Activated T-helper 2 cell treated with anti-CD3 and anti-CD28 coated beads, Interferon-gamma antibody, Interleukin-2, Interleukin-4, amounts not matched to agents 10 μg/mL and 5 μg/mL and 100 μg/mL, durations not matched to agents 14 hours and 24 hours and 36 hours (primary cell): ENCODE measurements around the gene SHQ1. TPM values are rescaled to one million over a fixed set of nuclear protein-coding genes. Genes with fewer than 3 reads are reported as not detected.
"Not testable (repeated sequence)": the region's sequence is repeated elsewhere in the genome, so short reads cannot be mapped to it uniquely, and the experiment has no call there.

Experiments
- DNase-seq: peaks from one replicate; pipeline ENCODE4 v3.0.0; 2021; ENCODE audit warnings: low spot score
- H3K27ac Mint-ChIP-seq: one replicate; pipeline ENCODE4 v1.8.0; 2021; ENCODE audit warnings: mixed read lengths
- H3K27me3 Mint-ChIP-seq: one replicate; pipeline ENCODE4 v1.8.0; 2021; ENCODE audit warnings: low read depth, mixed read lengths
- H3K36me3 Mint-ChIP-seq: one replicate; pipeline ENCODE4 v1.8.0; 2021; ENCODE audit warnings: low read depth, mixed read lengths
- H3K4me1 Mint-ChIP-seq: one replicate; pipeline ENCODE4 v1.8.0; 2021; ENCODE audit warnings: low read depth, mixed read lengths
- H3K4me3 Mint-ChIP-seq: one replicate; pipeline ENCODE4 v1.8.0; 2021; ENCODE audit warnings: low read depth, mild to moderate bottlenecking, moderate library complexity, mixed read lengths
- H3K9me3 Mint-ChIP-seq: one replicate; pipeline ENCODE4 v1.8.0; 2021; ENCODE audit warnings: mixed read lengths
- intact Hi-C: fragments of 100-400 bp; cut with micrococcal nuclease; formaldehyde crosslinking; loops from one replicate; pipeline ENCODE4 v1.15.1; 2023
- total RNA-seq: library from RNA; stranded (reverse); gene quantifications from 2 replicates; pipeline ENCODE4 v1.2.3, GENCODE V29; 2022

SHQ1 gene
- total RNA-seq, 1 donor from 2014 or later = 29.0 TPM

DNA sequence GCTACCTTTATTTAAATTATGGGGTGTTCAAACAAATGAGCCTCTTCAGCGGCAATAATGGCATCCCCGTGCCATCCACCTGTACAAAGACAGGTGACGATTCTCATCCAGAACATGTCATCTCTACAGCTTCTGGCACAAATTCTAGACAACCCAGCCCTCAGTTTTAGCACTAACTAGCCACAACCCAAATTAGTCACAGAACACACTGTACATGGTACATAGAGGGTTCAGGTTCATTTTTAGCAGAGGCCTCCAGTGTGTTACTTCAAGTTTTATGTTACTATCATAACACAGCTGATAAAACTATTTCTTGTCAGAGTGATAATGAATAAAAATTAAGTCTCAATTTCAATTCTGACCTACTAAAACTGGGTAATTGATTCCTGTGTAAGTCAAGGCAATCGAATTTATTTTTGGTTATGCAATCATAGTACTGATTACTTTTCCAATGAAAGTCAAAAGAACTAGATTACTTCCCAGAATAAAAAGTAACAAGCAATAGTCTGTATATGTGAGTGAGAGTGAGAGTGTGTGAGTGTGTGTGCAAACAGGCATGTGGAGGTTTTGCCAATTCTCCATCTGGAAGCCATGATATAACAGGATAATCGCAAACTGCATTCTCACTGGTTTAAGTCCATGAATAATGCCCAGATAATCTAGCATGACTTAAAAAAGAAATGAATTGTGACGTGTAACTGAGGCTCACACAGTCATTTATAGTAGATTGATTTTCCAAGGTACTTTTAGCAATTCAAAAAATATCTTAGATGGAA lies 37.4 kb downstream of the SHQ1 start:
- Mint-ChIP-seq H3K27me3 (no peaks in the 10 kb centered on the region), H3K36me3 (peaks cover 35% of the 10 kb centered on the region), H3K4me1 (peaks cover 12% of the 10 kb centered on the region), H3K9me3 (no peaks in the 10 kb centered on the region), H3K27ac (no peak overlapping the region), H3K4me3 (no peak overlapping the region)
- DNase-seq = no peak
- intact Hi-C loops = no loop called here

DNA sequence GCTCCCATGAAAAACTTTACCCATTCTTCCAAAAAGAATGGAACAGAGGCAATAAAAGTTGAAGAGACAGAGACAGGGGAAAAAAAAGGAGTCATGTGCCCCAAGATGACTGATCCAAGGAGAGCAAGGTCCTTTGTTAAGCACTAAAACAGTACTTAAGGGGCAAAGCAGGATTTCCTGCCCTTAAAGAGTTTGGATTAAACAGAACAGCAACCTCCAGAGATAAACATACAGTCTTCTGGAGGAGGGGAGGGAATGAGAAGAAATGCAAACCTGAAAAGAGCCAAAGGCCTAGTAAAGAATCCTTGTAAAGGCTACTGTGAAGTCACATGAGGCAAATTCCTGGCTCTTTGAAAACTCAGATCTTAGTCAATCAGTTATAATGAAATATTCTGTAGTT lies 38.2 kb downstream of the SHQ1 start:
- intact Hi-C loops = no loop called here
- Mint-ChIP-seq H3K36me3 (peaks cover 27% of the 10 kb centered on the region), H3K4me1 (peaks cover 9% of the 10 kb centered on the region), H3K27me3 (no peaks in the 10 kb centered on the region), H3K9me3 (no peaks in the 10 kb centered on the region), H3K4me3 (no peak overlapping the region), H3K27ac (no peak overlapping the region)
- DNase-seq = no peak

DNA sequence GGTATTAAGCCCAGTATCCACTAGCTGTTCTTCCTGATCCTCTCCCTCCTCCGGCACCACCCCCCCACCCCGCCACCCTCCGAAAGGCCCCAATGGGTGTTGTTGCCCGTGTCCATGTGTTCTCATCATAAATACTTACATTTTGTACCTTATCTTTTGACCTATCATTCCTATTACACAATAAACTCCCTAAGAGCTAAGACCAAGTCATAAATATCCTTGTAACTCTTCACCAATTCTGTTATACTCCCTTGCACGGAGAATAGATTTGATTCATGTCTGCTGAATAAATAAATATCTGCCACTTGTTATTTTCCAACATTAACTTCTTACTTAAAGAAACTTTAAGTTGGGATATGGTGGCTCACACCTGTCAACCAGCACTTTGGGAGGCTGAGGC lies 43.9 kb downstream of the SHQ1 start:
- H3K4me1 Mint-ChIP-seq = peaks cover 24% of the 10 kb centered on the region
- no peaks in the 10 kb centered on the region for H3K27me3 Mint-ChIP-seq
- no peak for DNase-seq
- intact Hi-C loops = loop anchor here (5.0 kb wide), 1 partner anchor 47 kb away; no protein-coding TSS in a partner anchor
- H3K27ac Mint-ChIP-seq = no peak overlapping the region
- peaks cover 30% of the 10 kb centered on the region for H3K36me3 Mint-ChIP-seq
- no peak overlapping the region for H3K4me3 Mint-ChIP-seq
- H3K9me3 Mint-ChIP-seq = no peaks in the 10 kb centered on the region

DNA sequence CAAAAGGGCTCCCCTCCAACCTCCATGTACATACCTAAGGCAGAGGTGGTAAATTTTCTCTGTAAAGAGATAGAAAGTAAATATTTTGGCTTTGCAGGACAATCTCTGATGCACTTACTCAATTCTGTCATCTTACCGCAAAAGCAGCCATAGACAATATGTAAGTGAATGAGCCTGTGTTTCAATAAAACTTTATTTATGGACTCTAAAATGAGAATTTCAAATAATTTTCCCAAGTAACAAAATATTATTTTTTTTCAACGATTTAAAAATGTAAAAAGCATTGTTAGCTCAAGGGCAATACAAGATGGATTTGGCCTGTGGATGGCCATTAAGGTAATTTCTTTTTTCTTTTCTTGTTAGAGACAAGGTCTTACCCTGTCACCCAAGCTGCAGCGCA lies 44.7 kb downstream of the SHQ1 start:
- H3K36me3 Mint-ChIP-seq = peaks cover 28% of the 10 kb centered on the region
- H3K27me3 Mint-ChIP-seq = no peaks in the 10 kb centered on the region
- intact Hi-C loops = loop anchor here (5.0 kb wide), 1 partner anchor 46 kb away; no protein-coding TSS in a partner anchor
- no peak overlapping the region for H3K4me3 Mint-ChIP-seq
- H3K27ac Mint-ChIP-seq = no peak overlapping the region
- H3K4me1 Mint-ChIP-seq = peaks cover 24% of the 10 kb centered on the region
- no peak for DNase-seq
- H3K9me3 Mint-ChIP-seq = no peaks in the 10 kb centered on the region

DNA sequence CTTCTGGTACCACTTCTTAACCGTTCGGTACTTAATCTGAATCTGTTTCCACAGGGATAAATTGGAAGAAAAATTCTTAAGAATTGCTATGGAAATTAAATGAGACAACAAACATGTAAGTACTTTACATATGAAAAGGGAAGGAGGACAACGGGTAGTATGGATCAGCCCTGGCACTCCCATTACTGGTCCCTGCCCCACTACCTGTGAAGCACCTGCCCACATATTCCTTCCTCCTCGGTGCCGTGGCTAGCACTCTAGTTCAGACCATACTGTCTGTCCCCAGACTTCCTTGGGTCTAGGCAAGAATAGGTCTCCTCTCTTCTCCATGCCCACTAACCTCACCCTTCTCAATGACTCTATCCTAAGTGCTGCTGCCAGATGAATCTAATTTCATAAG lies 46.2 kb downstream of the SHQ1 start:
- intact Hi-C loops = loop anchor here (5.0 kb wide), 1 partner anchor 45 kb away; no protein-coding TSS in a partner anchor
- H3K4me3 Mint-ChIP-seq = no peak overlapping the region
- H3K9me3 Mint-ChIP-seq = no peaks in the 10 kb centered on the region
- no peak for DNase-seq
- H3K4me1 Mint-ChIP-seq = peaks cover 24% of the 10 kb centered on the region
- no peak overlapping the region for H3K27ac Mint-ChIP-seq
- H3K27me3 Mint-ChIP-seq = no peaks in the 10 kb centered on the region
- H3K36me3 Mint-ChIP-seq = peaks cover 34% of the 10 kb centered on the region

DNA sequence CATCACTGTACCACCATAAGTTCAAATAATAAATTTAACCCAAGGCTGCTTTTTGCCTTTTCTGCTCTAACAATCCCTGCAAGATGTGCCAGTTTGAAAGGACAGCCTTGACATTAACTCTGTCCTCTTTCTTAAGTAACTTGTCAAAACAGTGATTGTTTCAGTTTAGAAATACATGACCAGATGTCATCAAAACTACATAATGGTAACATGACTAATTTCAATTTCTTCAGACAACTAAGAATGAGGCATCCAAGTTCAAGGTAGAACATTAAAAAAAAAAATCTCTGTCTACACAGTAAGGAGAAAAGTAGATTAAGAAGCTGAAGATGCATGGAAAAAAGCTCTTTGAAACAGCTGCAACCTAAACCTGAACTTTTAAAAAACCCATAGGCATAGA lies 47.4 kb downstream of the SHQ1 start:
- Mint-ChIP-seq H3K27me3 (no peaks in the 10 kb centered on the region), H3K36me3 (peaks cover 37% of the 10 kb centered on the region), H3K27ac (peak overlapping the region; percentile 58), H3K9me3 (no peaks in the 10 kb centered on the region), H3K4me3 (no peak overlapping the region), H3K4me1 (peaks cover 24% of the 10 kb centered on the region)
- no peak for DNase-seq
- intact Hi-C loops = loop anchor here (5.0 kb wide), 1 partner anchor 44 kb away; no protein-coding TSS in a partner anchor

DNA sequence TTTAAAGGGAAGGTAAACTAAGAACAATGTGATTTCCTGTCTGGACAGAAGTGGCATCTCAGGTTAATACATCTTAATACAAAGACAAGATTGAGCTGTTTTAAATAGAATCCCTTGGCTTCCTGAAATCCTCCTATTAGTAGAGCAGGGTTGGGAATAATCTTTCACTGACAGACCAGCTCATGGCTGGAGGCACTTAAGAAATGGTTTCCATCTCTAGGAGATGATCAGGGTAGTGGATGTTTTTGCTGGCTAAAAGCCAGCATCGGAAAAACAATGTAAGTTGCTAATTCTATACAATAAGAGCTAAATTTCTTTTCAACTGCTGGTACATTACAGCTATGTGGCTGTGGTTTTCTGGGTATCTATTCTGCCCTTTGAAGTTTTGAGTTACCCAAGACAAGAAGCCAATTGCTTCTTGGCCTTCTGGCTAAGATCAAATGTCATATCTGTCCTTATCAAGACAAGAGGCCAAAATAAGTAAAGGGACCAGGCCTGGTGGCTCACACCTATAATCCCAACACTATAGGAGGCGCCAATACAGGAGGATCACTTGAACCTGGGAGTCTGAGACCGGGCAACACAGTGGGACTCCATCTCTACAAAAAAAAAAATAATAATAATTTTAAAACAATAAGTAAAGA lies 49.6 kb downstream of the SHQ1 start:
- Mint-ChIP-seq H3K27ac (no peak overlapping the region), H3K27me3 (no peaks in the 10 kb centered on the region), H3K36me3 (peaks cover 46% of the 10 kb centered on the region), H3K4me1 (peaks cover 24% of the 10 kb centered on the region), H3K9me3 (no peaks in the 10 kb centered on the region), H3K4me3 (no peak overlapping the region)
- no peak for DNase-seq
- intact Hi-C loops = no loop called here

DNA sequence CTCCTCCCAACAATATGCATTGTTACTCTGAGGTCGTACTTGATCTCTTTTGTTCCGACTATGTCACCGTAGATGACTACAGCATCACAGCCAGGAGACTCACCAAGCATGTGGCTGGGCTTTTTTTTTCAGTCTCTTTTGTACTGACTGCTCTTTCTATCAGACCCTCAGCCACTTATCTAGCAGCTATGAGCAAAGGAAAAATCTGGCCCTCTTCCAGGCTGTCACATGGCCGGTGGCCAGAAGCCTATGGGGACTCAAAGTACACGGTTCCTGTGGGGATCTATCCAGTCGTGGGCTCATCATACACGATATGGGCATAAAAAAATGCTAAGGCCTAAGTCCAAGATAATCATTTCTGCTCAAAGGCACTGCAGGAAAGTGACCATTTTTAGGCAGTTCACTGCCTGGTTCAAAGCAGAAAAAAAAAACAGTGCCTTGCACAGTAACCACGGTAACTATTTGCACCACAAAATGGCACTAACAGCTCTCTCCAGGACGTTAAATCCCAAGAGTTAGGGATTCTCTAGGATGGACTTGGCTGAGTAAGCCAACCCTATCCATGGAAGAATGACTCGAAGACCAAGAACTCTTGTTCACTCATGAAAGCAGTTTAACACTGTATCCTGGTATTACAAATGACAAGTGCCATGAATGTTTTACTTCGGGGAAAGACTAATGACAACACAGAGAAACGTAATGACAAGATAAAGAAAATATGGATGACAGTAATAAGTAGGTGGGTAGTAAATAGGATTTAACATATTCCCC lies 50.3 kb downstream of the SHQ1 start:
- intact Hi-C loops = no loop called here
- no peak overlapping the region for H3K27ac Mint-ChIP-seq
- H3K4me3 Mint-ChIP-seq = no peak overlapping the region

DNA sequence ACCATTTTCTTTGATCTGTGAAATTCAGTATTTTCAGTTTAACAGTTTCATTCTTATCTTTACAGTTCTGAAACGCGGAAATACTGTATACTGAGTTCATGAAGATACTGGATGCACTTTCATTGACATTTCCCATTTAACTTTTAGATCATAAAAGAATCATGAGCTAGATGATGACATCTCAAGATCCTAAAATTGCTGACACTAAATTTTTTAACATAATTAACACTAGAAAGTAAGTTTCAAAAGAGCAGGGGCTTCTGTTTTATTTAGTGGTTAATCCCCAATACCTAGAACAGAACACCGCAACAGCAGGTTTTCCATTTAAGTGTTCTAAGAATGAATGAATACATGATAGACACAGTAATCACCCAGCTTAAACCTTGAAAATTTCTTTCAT lies 54.2 kb downstream of the SHQ1 start:
- intact Hi-C loops = no loop called here
- Mint-ChIP-seq H3K36me3 (peaks cover 57% of the 10 kb centered on the region), H3K27me3 (no peaks in the 10 kb centered on the region), H3K4me3 (no peak overlapping the region), H3K9me3 (no peaks in the 10 kb centered on the region), H3K4me1 (peaks cover 7% of the 10 kb centered on the region), H3K27ac (no peak overlapping the region)
- DNase-seq = no peak

More for the DNA sequence above, 50.3 kb downstream of the SHQ1 start:
- Mint-ChIP-seq H3K36me3 (peaks cover 44% of the 10 kb centered on the region), H3K4me1 (peaks cover 24% of the 10 kb centered on the region), H3K27me3 (no peaks in the 10 kb centered on the region), H3K9me3 (no peaks in the 10 kb centered on the region)
- DNase-seq = no peak

DNA sequence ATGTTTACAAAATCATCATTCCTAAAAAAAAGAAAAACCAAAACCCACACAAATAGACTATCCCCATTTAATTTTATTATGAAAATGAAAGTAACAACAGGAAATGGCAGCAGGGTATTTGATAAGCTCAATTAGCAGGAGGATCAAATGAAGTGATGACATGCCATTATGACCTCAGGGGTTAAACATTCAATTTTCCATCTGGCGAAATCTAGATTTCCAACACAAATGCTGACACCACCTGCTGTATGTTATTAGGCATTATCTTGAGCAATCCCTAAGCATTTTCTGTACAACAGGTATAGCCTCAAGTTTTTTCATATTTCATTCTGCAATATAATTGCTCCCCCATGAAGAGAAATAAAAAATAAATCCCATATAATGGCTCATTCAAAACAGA lies 57.1 kb downstream of the SHQ1 start:
- no peaks in the 10 kb centered on the region for H3K9me3 Mint-ChIP-seq
- no peaks in the 10 kb centered on the region for H3K27me3 Mint-ChIP-seq
- no peak for DNase-seq
- H3K27ac Mint-ChIP-seq = no peak overlapping the region
- peaks cover 7% of the 10 kb centered on the region for H3K4me1 Mint-ChIP-seq
- intact Hi-C loops = no loop called here
- H3K4me3 Mint-ChIP-seq = no peak overlapping the region
- peaks cover 45% of the 10 kb centered on the region for H3K36me3 Mint-ChIP-seq

DNA sequence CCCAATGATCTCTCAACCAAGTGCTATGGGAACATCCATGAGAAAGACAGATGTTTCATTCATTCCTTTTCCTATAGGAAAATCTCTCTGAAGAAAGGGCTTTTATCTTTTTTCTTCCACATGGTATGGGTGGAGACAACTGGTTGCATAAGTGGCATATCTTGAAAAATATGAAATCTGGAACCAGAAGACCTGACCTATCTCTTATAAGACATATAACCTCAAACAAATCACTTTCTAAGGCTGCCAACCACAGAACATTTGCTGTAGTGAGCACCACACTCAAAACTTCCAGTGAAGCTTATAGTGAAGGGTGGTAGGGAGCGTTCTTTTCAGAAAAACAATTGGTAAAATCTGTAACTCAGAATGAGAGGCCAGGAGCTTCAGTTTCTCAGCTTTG lies 58.5 kb downstream of the SHQ1 start:
- Mint-ChIP-seq H3K9me3 (no peaks in the 10 kb centered on the region), H3K27ac (no peak overlapping the region), H3K4me1 (peaks cover 7% of the 10 kb centered on the region), H3K4me3 (no peak overlapping the region), H3K36me3 (peaks cover 36% of the 10 kb centered on the region), H3K27me3 (no peaks in the 10 kb centered on the region)
- DNase-seq = no peak
- intact Hi-C loops = no loop called here

DNA sequence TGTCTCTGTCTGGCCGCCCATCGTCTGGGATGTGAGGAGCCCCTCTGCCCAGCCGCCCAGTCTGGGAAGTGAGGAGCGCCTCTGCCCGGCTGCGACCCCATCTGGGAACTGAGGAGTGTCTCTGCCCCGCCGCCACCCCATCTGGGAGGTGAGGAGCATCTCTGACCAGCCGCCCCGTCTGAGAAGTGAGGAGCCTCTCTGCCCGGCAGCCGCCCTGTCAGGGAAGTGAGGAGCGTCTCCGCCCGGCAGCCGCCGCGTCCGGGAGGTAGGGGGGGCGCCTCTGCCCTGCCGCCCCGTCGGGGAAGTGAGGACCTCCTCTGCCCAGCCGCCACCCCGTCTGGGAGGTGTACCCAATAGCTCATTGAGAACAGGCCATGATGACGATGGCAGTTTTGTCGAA lies 60.0 kb downstream of the SHQ1 start:
- H3K27ac Mint-ChIP-seq, H3K27me3 Mint-ChIP-seq, intact Hi-C loops, DNase-seq, H3K4me3 Mint-ChIP-seq, H3K4me1 Mint-ChIP-seq, H3K9me3 Mint-ChIP-seq: not testable (repeated sequence)
- peaks cover 31% of the 10 kb centered on the region for H3K36me3 Mint-ChIP-seq

DNA sequence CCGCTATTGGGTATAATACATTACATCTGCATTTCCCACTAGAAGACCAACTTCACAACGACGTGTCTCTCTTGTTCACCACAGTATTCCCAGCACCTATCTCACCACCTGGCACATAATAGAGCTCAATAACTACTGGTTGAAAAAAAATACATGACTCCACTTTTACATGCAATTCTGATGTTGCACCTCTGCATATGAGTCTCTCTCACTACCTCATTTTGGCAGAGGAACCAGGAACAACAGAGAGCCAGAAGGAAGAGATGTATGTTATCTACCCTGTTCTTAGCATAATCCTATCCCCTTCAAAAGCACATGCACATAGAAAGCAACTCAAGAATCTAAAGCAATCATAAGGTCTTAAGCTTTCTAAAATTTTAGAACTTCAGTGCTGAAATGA lies 61.6 kb downstream of the SHQ1 start:
- peaks cover 22% of the 10 kb centered on the region for H3K36me3 Mint-ChIP-seq
- no peaks in the 10 kb centered on the region for H3K27me3 Mint-ChIP-seq
- no peak for DNase-seq
- H3K9me3 Mint-ChIP-seq = no peaks in the 10 kb centered on the region
- H3K4me1 Mint-ChIP-seq = peaks cover 7% of the 10 kb centered on the region
- H3K4me3 Mint-ChIP-seq = no peak overlapping the region
- H3K27ac Mint-ChIP-seq = no peak overlapping the region
- intact Hi-C loops = no loop called here
